H9 (cell line): ENCODE data around the gene IDNK. TPM values are rescaled to one million over a fixed set of nuclear protein-coding genes. Genes with fewer than 3 reads are reported as not detected.

Experiments
- DNase-seq: peaks from one replicate; pipeline ENCODE4 v3.0.0-alpha.2; 2017
- H2AFZ ChIP-seq: one replicate; pipeline ENCODE4 v1.6.1; 2013; ENCODE audit warnings: mild to moderate bottlenecking, low read length, control low read depth, moderate library complexity
- H2AK5ac ChIP-seq: 2 replicates; pipeline ENCODE4 v1.6.1; 2013; ENCODE audit warnings: low read length, control low read depth, mixed read lengths; ENCODE audit not compliant: insufficient read length
- H2BK120ac ChIP-seq: one replicate; pipeline ENCODE4 v1.6.1; 2013; ENCODE audit warnings: low read depth, mild to moderate bottlenecking, low read length, control low read depth, inconsistent platforms; ENCODE audit not compliant: poor library complexity, severe bottlenecking
- H2BK12ac ChIP-seq: 2 replicates; pipeline ENCODE4 v1.6.1; 2013; ENCODE audit warnings: low read length, control low read depth, mixed read lengths, low read depth; ENCODE audit not compliant: insufficient read length
- H2BK15ac ChIP-seq: 2 replicates; pipeline ENCODE4 v1.6.1; 2013; ENCODE audit warnings: low read depth, low read length, control low read depth
- H2BK20ac ChIP-seq: one replicate; pipeline ENCODE4 v1.6.1; 2013; ENCODE audit warnings: low read depth, mild to moderate bottlenecking, low read length, control low read depth, inconsistent platforms; ENCODE audit not compliant: poor library complexity, severe bottlenecking
- H2BK5ac ChIP-seq: 2 replicates; pipeline ENCODE4 v1.6.1; 2013; ENCODE audit warnings: low read length, control low read depth, mixed read lengths; ENCODE audit not compliant: insufficient read length
- H3K14ac ChIP-seq: 2 replicates; pipeline ENCODE4 v1.6.1; 2013; ENCODE audit warnings: low read length, control low read depth; ENCODE audit not compliant: insufficient read depth
- H3K18ac ChIP-seq: 2 replicates; pipeline ENCODE4 v1.6.1; 2013; ENCODE audit warnings: low read depth, mild to moderate bottlenecking, mixed read lengths, low read length, control low read depth; ENCODE audit not compliant: insufficient read length
- H3K23ac ChIP-seq: 2 replicates; pipeline ENCODE4 v1.6.1; 2013; ENCODE audit warnings: low read length, control low read depth, mixed read lengths, low read depth; ENCODE audit not compliant: insufficient read length
- H3K23me2 ChIP-seq: 2 replicates; pipeline ENCODE4 v1.6.1; 2013; ENCODE audit warnings: low read depth, mild to moderate bottlenecking, mixed read lengths, low read length, control low read depth; ENCODE audit not compliant: insufficient read length, poor library complexity, severe bottlenecking
- H3K27ac ChIP-seq: 2 replicates; pipeline ENCODE4 v1.5.1; 2013; ENCODE audit warnings: low read length, control low read depth, mixed read lengths, low read depth; ENCODE audit not compliant: insufficient read length
- H3K27me3 ChIP-seq: 2 replicates; pipeline ENCODE4 v1.6.1; 2013; ENCODE audit warnings: low read length, control low read depth, inconsistent platforms; ENCODE audit not compliant: insufficient read depth
- H3K4ac ChIP-seq: 2 replicates; pipeline ENCODE4 v1.6.1; 2013; ENCODE audit warnings: low read depth, mild to moderate bottlenecking, control low read depth, inconsistent platforms, low read length, moderate library complexity
- H3K4me1 ChIP-seq: 2 replicates; pipeline ENCODE4 v1.6.1; 2013; ENCODE audit warnings: low read length, control low read depth, inconsistent platforms; ENCODE audit not compliant: insufficient read depth
- H3K4me2 ChIP-seq: 2 replicates; pipeline ENCODE4 v1.6.1; 2013; ENCODE audit warnings: low read length, control low read depth, mixed read lengths; ENCODE audit not compliant: insufficient read length, insufficient read depth
- H3K56ac ChIP-seq: 2 replicates; pipeline ENCODE4 v1.6.1; 2013; ENCODE audit warnings: low read depth, mild to moderate bottlenecking, mixed read lengths, low read length, control low read depth; ENCODE audit not compliant: insufficient read length
- H3K79me1 ChIP-seq: 2 replicates; pipeline ENCODE4 v1.6.1; 2013; ENCODE audit warnings: low read depth, mild to moderate bottlenecking, moderate library complexity, low read length, control low read depth, inconsistent platforms; ENCODE audit not compliant: insufficient read depth, poor library complexity, severe bottlenecking
- H3K79me2 ChIP-seq: 2 replicates; pipeline ENCODE4 v1.6.1; 2013; ENCODE audit warnings: low read length, control low read depth, inconsistent platforms; ENCODE audit not compliant: insufficient read depth
- H3K9ac ChIP-seq: 2 replicates; pipeline ENCODE4 v1.6.1; 2013; ENCODE audit warnings: low read length, control low read depth, mixed read lengths; ENCODE audit not compliant: insufficient read length; ENCODE audit errors: extremely low read depth
- H3K9me3 ChIP-seq: one replicate; pipeline ENCODE4 v1.6.1; 2013; ENCODE audit warnings: low read depth, low read length, inconsistent platforms; ENCODE audit not compliant: control insufficient read depth
- H3T11ph ChIP-seq: one replicate; pipeline ENCODE4 v1.6.1; 2013; ENCODE audit warnings: mild to moderate bottlenecking, low read length, control low read depth, inconsistent platforms
- H4K20me1 ChIP-seq: one replicate; pipeline ENCODE4 v1.6.1; 2013; ENCODE audit not compliant: control insufficient read depth, insufficient read length, insufficient read depth
- H4K5ac ChIP-seq: 2 replicates; pipeline ENCODE4 v1.6.1; 2013; ENCODE audit warnings: low read depth, mild to moderate bottlenecking, mixed read lengths, low read length, control low read depth; ENCODE audit not compliant: insufficient read length
- H4K8ac ChIP-seq: replicated peaks from 2 replicates; pipeline ENCODE4 v1.6.1; 2013; ENCODE audit warnings: low read length, control low read depth, mixed read lengths, low read depth; ENCODE audit not compliant: insufficient read length
- H4K91ac ChIP-seq: 2 replicates; pipeline ENCODE4 v1.6.1; 2013; ENCODE audit warnings: low read depth, mild to moderate bottlenecking, moderate library complexity, mixed read lengths, low read length, control low read depth; ENCODE audit not compliant: insufficient read length
- H3K27ac Mint-ChIP-seq, 3 experiments: 2 replicates in 2 of 3; 3 replicates in 1 of 3; pipeline ENCODE4 v1.8.0; 2020 to 2021; ENCODE audit warnings: mixed read lengths in 3 of 3, mild to moderate bottlenecking in 1 of 3, moderate library complexity in 1 of 3
- H3K27me3 Mint-ChIP-seq: 2 replicates; pipeline ENCODE4 v1.8.0; 2021; ENCODE audit warnings: low read depth, mild to moderate bottlenecking, moderate library complexity, mixed read lengths
- H3K36me3 Mint-ChIP-seq, 3 experiments: 2 replicates in 2 of 3; 3 replicates in 1 of 3; pipeline ENCODE4 v1.8.0; 2020 to 2021; ENCODE audit warnings: low read depth in 3 of 3, mixed read lengths in 3 of 3; ENCODE audit not compliant: insufficient read depth in 1 of 3
- H3K4me1 Mint-ChIP-seq, 2 experiments: 2 replicates each; pipeline ENCODE4 v1.8.0; 2020; ENCODE audit warnings: mixed read lengths in 2 of 2
- H3K4me3 Mint-ChIP-seq, 2 experiments: 2 replicates in 1 of 2; 3 replicates in 1 of 2; pipeline ENCODE4 v1.8.0; 2020 to 2021; ENCODE audit warnings: mild to moderate bottlenecking in 2 of 2, mixed read lengths in 2 of 2, moderate library complexity in 1 of 2
- H3K9me3 Mint-ChIP-seq, 2 experiments: 2 replicates in 1 of 2; 3 replicates in 1 of 2; pipeline ENCODE4 v1.8.0; 2020; ENCODE audit warnings: mild to moderate bottlenecking in 2 of 2, mixed read lengths in 2 of 2, moderate library complexity in 1 of 2
- WGBS: extraction: QIAGEN DNeasy Blood & Tissue Kit; methylation state at CpG from one replicate; pipeline ENCODE4 v1.1.7; 2013; ENCODE audit warnings: missing lambda C conversion rate, low lambda C conversion rate, mixed read lengths; ENCODE audit not compliant: insufficient read length; ENCODE audit errors: extremely low coverage; 5-methylcytosine and 5-hydroxymethylcytosine counted together
- total RNA-seq: library from RNA; stranded (reverse); gene quantifications from 2 replicates; pipeline ENCODE4 v1.2.1, GENCODE V29; 2021
- TF ChIP-seq, protein P1 (sequence below): fragments of 200-600 bp; sonication (generic); conservative IDR thresholded peaks from 3 replicates; pipeline ENCODE4 v1.8.0; 2021; ENCODE audit warnings: antibody characterized with exemption, mild to moderate bottlenecking

Gene IDNK
- total RNA-seq, 1 experiment from 2014 or later: 1.4 TPM

DNA sequence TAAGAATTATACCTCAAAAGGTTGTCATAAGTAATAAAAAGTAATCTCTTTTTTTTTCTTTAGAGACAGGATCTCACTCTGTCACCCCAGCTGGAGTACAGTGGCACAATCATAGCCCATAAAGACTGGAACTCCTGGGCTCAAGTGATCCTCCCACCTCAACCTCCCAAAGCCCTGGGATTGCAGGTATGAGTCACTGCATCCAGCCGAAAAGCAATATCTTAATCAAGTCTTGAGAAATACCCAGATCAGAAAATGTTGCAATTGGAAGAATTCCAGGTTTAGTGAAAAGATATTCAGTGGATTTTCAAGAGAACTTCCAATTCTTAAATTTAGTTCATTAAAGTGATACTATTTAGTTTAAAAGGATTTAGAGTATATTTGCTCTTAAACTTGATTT is 40.9 kb upstream of the IDNK start:
- H3K27me3 ChIP-seq: no peaks in the 10 kb centered on the region
- H3K18ac ChIP-seq: no peak overlapping the region
- H3K23ac ChIP-seq: no peak overlapping the region
- H2BK12ac ChIP-seq: no peak overlapping the region
- no peak overlapping the region for H3K27ac Mint-ChIP-seq
- no peak overlapping the region for H3K4ac ChIP-seq
- H4K20me1 ChIP-seq: no peaks in the 10 kb centered on the region
- no peak overlapping the region for H3K56ac ChIP-seq
- H3K9me3 ChIP-seq: no peaks in the 10 kb centered on the region
- H2BK20ac ChIP-seq: no peak overlapping the region
- no peak overlapping the region for H2AFZ ChIP-seq
- H2BK120ac ChIP-seq: no peak overlapping the region
- H3K14ac ChIP-seq: no peak overlapping the region
- H3K4me2 ChIP-seq: no peak overlapping the region
- no peak overlapping the region for H3K27ac ChIP-seq
- H2BK15ac ChIP-seq: no peak overlapping the region
- H3K36me3 Mint-ChIP-seq: peaks cover 0 to 19% (median 9%) of the 10 kb centered on the region in 3 experiments; a peak in 5 of 7 replicates
- H4K8ac ChIP-seq: no peak overlapping the region
- peaks cover 13 to 22% of the 10 kb centered on the region in 2 experiments for H3K9me3 Mint-ChIP-seq
- H3K27me3 Mint-ChIP-seq: no peaks in the 10 kb centered on the region; the same call in 1 of the 2 replicates
- no peaks in the 10 kb centered on the region for H3K4me1 ChIP-seq
- H3T11ph ChIP-seq: no peak overlapping the region
- no peaks in the 10 kb centered on the region for H3K79me1 ChIP-seq
- no peak overlapping the region for H3K9ac ChIP-seq
- H3K79me2 ChIP-seq: no peaks in the 10 kb centered on the region
- no peak overlapping the region for H4K91ac ChIP-seq
- no peak overlapping the region for H2AK5ac ChIP-seq
- WGBS: no CpG with 5 or more reads among the region's 1 CpG
- H3K23me2 ChIP-seq: no peaks in the 10 kb centered on the region
- no peak overlapping the region for H3K4me3 Mint-ChIP-seq
- H3K4me1 Mint-ChIP-seq: peaks cover 14 to 16% of the 10 kb centered on the region in 2 experiments
- H2BK5ac ChIP-seq: no peak overlapping the region
- DNase-seq: no peak
- no peak overlapping the region for H4K5ac ChIP-seq
- TF ChIP-seq, protein P1, sequence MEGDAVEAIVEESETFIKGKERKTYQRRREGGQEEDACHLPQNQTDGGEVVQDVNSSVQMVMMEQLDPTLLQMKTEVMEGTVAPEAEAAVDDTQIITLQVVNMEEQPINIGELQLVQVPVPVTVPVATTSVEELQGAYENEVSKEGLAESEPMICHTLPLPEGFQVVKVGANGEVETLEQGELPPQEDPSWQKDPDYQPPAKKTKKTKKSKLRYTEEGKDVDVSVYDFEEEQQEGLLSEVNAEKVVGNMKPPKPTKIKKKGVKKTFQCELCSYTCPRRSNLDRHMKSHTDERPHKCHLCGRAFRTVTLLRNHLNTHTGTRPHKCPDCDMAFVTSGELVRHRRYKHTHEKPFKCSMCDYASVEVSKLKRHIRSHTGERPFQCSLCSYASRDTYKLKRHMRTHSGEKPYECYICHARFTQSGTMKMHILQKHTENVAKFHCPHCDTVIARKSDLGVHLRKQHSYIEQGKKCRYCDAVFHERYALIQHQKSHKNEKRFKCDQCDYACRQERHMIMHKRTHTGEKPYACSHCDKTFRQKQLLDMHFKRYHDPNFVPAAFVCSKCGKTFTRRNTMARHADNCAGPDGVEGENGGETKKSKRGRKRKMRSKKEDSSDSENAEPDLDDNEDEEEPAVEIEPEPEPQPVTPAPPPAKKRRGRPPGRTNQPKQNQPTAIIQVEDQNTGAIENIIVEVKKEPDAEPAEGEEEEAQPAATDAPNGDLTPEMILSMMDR: no peak
